Activated T-helper 1 cell treated with anti-CD3 and anti-CD28 coated beads, Interleukin-12 subunit alpha, Interleukin-12 subunit beta, Interleukin-2, Interleukin-4 antibody, amounts not matched to agents 30 ng/mL and 10 ng/mL and 1 ng/mL, durations not matched to agents 14 hours and 24 hours and 36 hours (primary cell): ENCODE results near the gene COBL. TPM values are rescaled to one million over a fixed set of nuclear protein-coding genes. Genes with fewer than 3 reads are reported as not detected.

Source experiments
- DNase-seq: peaks from one replicate; pipeline ENCODE4 v3.0.0; 2021; ENCODE audit warnings: low spot score
- H3K27ac Mint-ChIP-seq: one replicate; pipeline ENCODE4 v1.8.0; 2021; ENCODE audit warnings: mild to moderate bottlenecking, mixed read lengths
- H3K27me3 Mint-ChIP-seq: one replicate; pipeline ENCODE4 v1.8.0; 2022; ENCODE audit warnings: mild to moderate bottlenecking, moderate library complexity, mixed read lengths; ENCODE audit not compliant: insufficient read depth
- H3K36me3 Mint-ChIP-seq: one replicate; pipeline ENCODE4 v1.8.0; 2021; ENCODE audit warnings: low read depth, mixed read lengths
- H3K4me1 Mint-ChIP-seq: one replicate; pipeline ENCODE4 v1.8.0; 2021; ENCODE audit warnings: low read depth, mixed read lengths
- H3K4me3 Mint-ChIP-seq: one replicate; pipeline ENCODE4 v1.8.0; 2021; ENCODE audit warnings: mild to moderate bottlenecking, moderate library complexity, mixed read lengths
- H3K9me3 Mint-ChIP-seq: one replicate; pipeline ENCODE4 v1.8.0; 2021; ENCODE audit warnings: mixed read lengths
- intact Hi-C: fragments of 100-400 bp; cut with micrococcal nuclease; formaldehyde crosslinking; loops from one replicate; pipeline ENCODE4 v1.15.1; 2024
- total RNA-seq: library from RNA; stranded (reverse); gene quantifications from 2 replicates; pipeline ENCODE4 v1.2.3, GENCODE V29; 2022

Gene COBL
- total RNA-seq, 1 donor from 2014 or later, result not detected

- no peaks in the 10 kb centered on the region for H3K9me3 Mint-ChIP-seq
- H3K36me3 Mint-ChIP-seq, result no peaks in the 10 kb centered on the region
- H3K4me1 Mint-ChIP-seq, result no peaks in the 10 kb centered on the region
- H3K27me3 Mint-ChIP-seq, result peaks cover 2% of the 10 kb centered on the region
- intact Hi-C loops, result no loop called here
- H3K27ac Mint-ChIP-seq, result no peak overlapping the region
- no peak for DNase-seq
- H3K4me3 Mint-ChIP-seq, result no peak overlapping the region
These were observed 29.5 kb upstream of the COBL start for GRCh38 chr7:51346126-51346525.

- Mint-ChIP-seq H3K4me1 (no peaks in the 10 kb centered on the region), H3K27me3 (peaks cover 6% of the 10 kb centered on the region), H3K4me3 (no peak overlapping the region), H3K36me3 (no peaks in the 10 kb centered on the region), H3K27ac (no peak overlapping the region), H3K9me3 (no peaks in the 10 kb centered on the region)
- no peak for DNase-seq
- intact Hi-C loops, result no loop called here
These were observed 28.0 kb upstream of the COBL start for GRCh38 chr7:51344406-51345138.

GRCh38 chr7:51340936-51341335 lies 24.3 kb upstream of the COBL start:
- H3K9me3 Mint-ChIP-seq, result no peaks in the 10 kb centered on the region
- peaks cover 7% of the 10 kb centered on the region for H3K27me3 Mint-ChIP-seq
- no peak overlapping the region for H3K27ac Mint-ChIP-seq
- no peak overlapping the region for H3K4me3 Mint-ChIP-seq
- no peak for DNase-seq
- intact Hi-C loops, result no loop called here
- no peaks in the 10 kb centered on the region for H3K4me1 Mint-ChIP-seq
- H3K36me3 Mint-ChIP-seq, result no peaks in the 10 kb centered on the region

- no peak for DNase-seq
- Mint-ChIP-seq H3K9me3 (no peaks in the 10 kb centered on the region), H3K4me3 (no peak overlapping the region), H3K27me3 (peaks cover 7% of the 10 kb centered on the region), H3K36me3 (no peaks in the 10 kb centered on the region), H3K27ac (no peak overlapping the region), H3K4me1 (no peaks in the 10 kb centered on the region)
- intact Hi-C loops, result no loop called here
These were observed 23.6 kb upstream of the COBL start for GRCh38 chr7:51340029-51340838.

GRCh38 chr7:51335057-51335456 lies 18.4 kb upstream of the COBL start:
- no peak overlapping the region for H3K4me3 Mint-ChIP-seq

GRCh38 chr7:51329696-51330263 lies 13.2 kb upstream of the COBL start:
- intact Hi-C loops, result no loop called here
- no peak for DNase-seq
- no peak overlapping the region for H3K27ac Mint-ChIP-seq
- no peaks in the 10 kb centered on the region for H3K9me3 Mint-ChIP-seq
- no peak overlapping the region for H3K4me3 Mint-ChIP-seq
- H3K27me3 Mint-ChIP-seq, result no peaks in the 10 kb centered on the region
- H3K36me3 Mint-ChIP-seq, result no peaks in the 10 kb centered on the region
- H3K4me1 Mint-ChIP-seq, result no peaks in the 10 kb centered on the region

More at GRCh38 chr7:51335057-51335456, 18.4 kb upstream of the COBL start:
- intact Hi-C loops, result no loop called here
- Mint-ChIP-seq H3K27me3 (peaks cover 2% of the 10 kb centered on the region), H3K9me3 (no peaks in the 10 kb centered on the region), H3K4me1 (no peaks in the 10 kb centered on the region), H3K27ac (no peak overlapping the region), H3K36me3 (no peaks in the 10 kb centered on the region)
- DNase-seq, result no peak

GRCh38 chr7:51328351-51328801 lies 11.8 kb upstream of the COBL start:
- H3K4me1 Mint-ChIP-seq, result no peaks in the 10 kb centered on the region
- no peak for DNase-seq
- intact Hi-C loops, result no loop called here
- H3K27me3 Mint-ChIP-seq, result no peaks in the 10 kb centered on the region
- no peak overlapping the region for H3K27ac Mint-ChIP-seq
- H3K4me3 Mint-ChIP-seq, result no peak overlapping the region
- H3K36me3 Mint-ChIP-seq, result no peaks in the 10 kb centered on the region
- no peaks in the 10 kb centered on the region for H3K9me3 Mint-ChIP-seq

GRCh38 chr7:51327287-51327717 lies 10.7 kb upstream of the COBL start:
- Mint-ChIP-seq H3K4me3 (no peak overlapping the region), H3K27ac (no peak overlapping the region), H3K36me3 (no peaks in the 10 kb centered on the region), H3K9me3 (no peaks in the 10 kb centered on the region), H3K27me3 (no peaks in the 10 kb centered on the region), H3K4me1 (no peaks in the 10 kb centered on the region)
- no peak for DNase-seq
- intact Hi-C loops, result no loop called here

- no peaks in the 10 kb centered on the region for H3K36me3 Mint-ChIP-seq
- no peak for DNase-seq
- H3K4me1 Mint-ChIP-seq, result no peaks in the 10 kb centered on the region
- H3K4me3 Mint-ChIP-seq, result no peak overlapping the region
- intact Hi-C loops, result no loop called here
- no peak overlapping the region for H3K27ac Mint-ChIP-seq
- H3K27me3 Mint-ChIP-seq, result no peaks in the 10 kb centered on the region
- no peaks in the 10 kb centered on the region for H3K9me3 Mint-ChIP-seq
These were observed 10.2 kb upstream of the COBL start for GRCh38 chr7:51326656-51327286.

- no peak overlapping the region for H3K4me3 Mint-ChIP-seq
- intact Hi-C loops, result no loop called here
- H3K27me3 Mint-ChIP-seq, result no peaks in the 10 kb centered on the region
- H3K4me1 Mint-ChIP-seq, result no peaks in the 10 kb centered on the region
- no peak for DNase-seq
- H3K9me3 Mint-ChIP-seq, result no peaks in the 10 kb centered on the region
- no peaks in the 10 kb centered on the region for H3K36me3 Mint-ChIP-seq
- H3K27ac Mint-ChIP-seq, result no peak overlapping the region
These were observed 9.3 kb upstream of the COBL start for GRCh38 chr7:51325908-51326307.

- H3K4me3 Mint-ChIP-seq, result no peak overlapping the region
These were observed 8.7 kb upstream of the COBL start for GRCh38 chr7:51325261-51325676.

GRCh38 chr7:51324206-51324898 lies 7.7 kb upstream of the COBL start:
- no peaks in the 10 kb centered on the region for H3K36me3 Mint-ChIP-seq
- no peaks in the 10 kb centered on the region for H3K4me1 Mint-ChIP-seq
- H3K27me3 Mint-ChIP-seq, result peaks cover 5% of the 10 kb centered on the region
- no peak overlapping the region for H3K27ac Mint-ChIP-seq
- no peaks in the 10 kb centered on the region for H3K9me3 Mint-ChIP-seq
- H3K4me3 Mint-ChIP-seq, result no peak overlapping the region
- intact Hi-C loops, result no loop called here
- DNase-seq, result no peak

More at GRCh38 chr7:51325261-51325676, 8.7 kb upstream of the COBL start:
- no peak for DNase-seq
- H3K27ac Mint-ChIP-seq, result no peak overlapping the region
- H3K36me3 Mint-ChIP-seq, result no peaks in the 10 kb centered on the region
- peaks cover 5% of the 10 kb centered on the region for H3K27me3 Mint-ChIP-seq
- H3K9me3 Mint-ChIP-seq, result no peaks in the 10 kb centered on the region
- H3K4me1 Mint-ChIP-seq, result no peaks in the 10 kb centered on the region
- intact Hi-C loops, result no loop called here
